HG03432 (cell line): ENCODE measurements around the gene CTSK.

Experiments used
- ATAC-seq: cut with Tn5 transposase; IDR thresholded peaks from one replicate; pipeline ENCODE4 v1.9.1; 2021; ENCODE audit warnings: mild to moderate bottlenecking, moderate library complexity; ENCODE audit not compliant: unreplicated experiment

The CTSK gene

GRCh38 chr1:150763018-150763417 lies 45.0 kb downstream of the CTSK start:
- ATAC-seq, result no peak

- ATAC-seq, result no peak
Measured at GRCh38 chr1:150762552-150762951, 45.5 kb downstream of the CTSK start.

GRCh38 chr1:150761801-150762200 lies 46.3 kb downstream of the CTSK start:
- ATAC-seq, result no peak

GRCh38 chr1:150760013-150760412 lies 48.0 kb downstream of the CTSK start:
- no peak for ATAC-seq

- ATAC-seq, result no peak
Measured at GRCh38 chr1:150753416-150753815, 54.6 kb downstream of the CTSK start.

GRCh38 chr1:150751443-150751842 lies 56.6 kb downstream of the CTSK start:
- ATAC-seq, result no peak

GRCh38 chr1:150749720-150750311 lies 58.2 kb downstream of the CTSK start:
- ATAC-seq, result no peak

- ATAC-seq, result no peak
Measured at GRCh38 chr1:150748878-150749719, 59.0 kb downstream of the CTSK start.
